GM18519 (cell line): ENCODE measurements around the gene ITPR1.

Source experiments
- ATAC-seq: cut with Tn5 transposase; IDR thresholded peaks from one replicate; pipeline ENCODE4 v1.9.1; 2021; ENCODE audit warnings: mild to moderate bottlenecking, moderate library complexity; ENCODE audit not compliant: unreplicated experiment, low FRiP score

The ITPR1 gene

DNA sequence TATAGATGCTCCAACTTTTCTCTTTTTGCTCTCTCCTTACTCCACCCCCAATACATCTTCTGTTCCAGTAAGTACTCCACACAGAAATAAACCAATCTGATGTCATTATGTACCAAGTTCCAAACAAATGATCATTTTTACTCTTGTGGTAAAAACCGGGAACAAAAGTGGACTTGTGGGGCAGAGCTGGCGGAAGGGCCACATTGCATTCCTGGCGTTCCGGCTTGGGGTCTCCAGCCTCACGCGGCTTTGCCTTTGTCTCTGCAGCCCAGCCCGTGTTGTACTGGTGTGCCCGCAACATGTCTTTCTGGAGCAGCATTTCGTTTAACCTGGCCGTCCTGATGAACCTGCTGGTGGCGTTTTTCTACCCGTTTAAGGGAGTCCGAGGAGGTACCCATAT is 301.6 kb downstream of the ITPR1 start:
- ATAC-seq = no peak

DNA sequence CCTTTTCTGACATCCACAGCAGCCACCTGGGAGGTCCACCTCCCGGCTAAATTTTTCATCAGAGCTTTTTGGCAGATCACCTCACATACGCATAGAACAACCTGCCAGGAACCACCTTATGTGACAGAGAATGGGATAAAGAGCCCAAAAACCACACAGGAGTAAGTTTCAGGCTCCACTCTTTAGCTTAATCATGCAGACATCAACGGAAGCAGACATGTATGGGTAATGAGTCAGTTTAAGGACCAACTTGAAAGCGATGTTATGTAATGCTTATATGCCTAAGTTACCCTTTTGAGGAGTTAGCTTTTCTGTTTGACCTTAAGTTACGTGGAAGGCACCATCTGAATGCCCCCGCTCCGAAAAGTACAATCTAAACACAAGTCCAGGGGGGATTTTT is 302.8 kb downstream of the ITPR1 start:
- no peak for ATAC-seq

DNA sequence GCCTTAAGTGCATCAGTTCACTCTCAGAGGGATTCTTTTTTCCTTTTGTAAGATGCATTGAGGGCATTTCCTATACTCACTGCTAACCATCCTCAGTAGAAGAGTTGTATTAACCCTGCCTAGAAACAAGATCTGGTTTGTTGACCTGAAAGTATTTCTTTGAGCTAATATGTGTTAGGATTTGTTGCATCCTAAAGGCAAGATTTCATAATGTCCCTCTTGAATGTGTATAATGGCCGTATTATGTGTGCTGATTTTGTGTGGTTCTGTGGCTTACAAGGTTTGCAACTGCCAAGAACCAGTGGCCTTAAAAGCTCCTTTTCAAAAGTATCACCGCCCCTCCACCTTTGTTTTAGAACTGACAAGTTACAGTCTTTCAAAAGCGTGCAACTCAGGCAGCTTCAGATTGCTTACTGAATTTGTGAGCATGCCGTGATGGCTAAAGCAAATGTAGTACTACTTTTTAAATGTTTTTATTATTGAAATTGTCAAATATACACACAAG is 304.1 kb downstream of the ITPR1 start:
- ATAC-seq = no peak

DNA sequence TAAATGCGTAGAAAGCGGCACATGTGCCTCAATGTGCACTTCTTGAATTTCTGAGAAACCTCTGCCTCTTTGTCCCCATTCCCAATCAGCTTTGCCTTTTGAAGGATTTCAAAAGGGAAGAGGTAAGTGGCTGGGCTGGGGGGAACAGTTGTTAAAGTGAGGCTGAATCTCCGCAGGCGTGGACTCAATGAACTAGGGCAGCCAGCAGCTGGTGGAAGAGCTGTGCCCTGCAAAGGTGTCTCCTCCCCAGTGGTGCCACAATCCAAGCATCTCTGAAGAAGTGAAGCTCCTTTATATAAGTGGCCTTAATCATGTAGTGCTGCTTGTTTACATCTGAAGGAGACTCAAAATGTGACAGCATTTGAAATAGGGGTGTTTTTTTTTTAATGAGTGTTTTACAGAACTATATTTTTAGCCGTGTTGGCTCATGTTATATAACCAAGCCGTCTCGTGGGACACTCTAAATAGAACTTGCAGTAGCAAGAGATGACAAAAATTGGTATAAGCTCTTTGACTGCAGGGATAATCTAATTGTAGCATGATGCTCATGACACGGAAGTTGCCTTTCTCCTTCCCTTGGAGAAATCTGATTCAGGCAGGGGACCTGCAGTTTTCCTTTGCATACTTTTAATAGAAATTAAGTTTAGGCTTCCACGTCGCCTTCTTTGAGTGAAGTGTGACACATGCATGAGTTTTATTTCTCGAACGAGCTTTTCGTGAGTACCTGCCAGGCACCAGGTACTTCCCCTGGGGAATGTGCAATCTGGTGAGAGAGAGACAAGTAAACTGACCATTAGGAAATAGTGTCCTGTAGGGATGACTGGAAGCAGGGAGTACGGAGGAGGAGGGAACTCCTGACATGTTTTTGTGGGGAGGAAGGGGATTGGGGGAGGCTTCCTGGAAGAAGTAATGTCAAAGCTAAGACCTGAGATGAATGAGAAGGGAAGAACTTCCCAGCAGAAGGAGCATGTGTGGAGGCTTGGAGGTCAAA is 306.4 kb downstream of the ITPR1 start:
- no peak for ATAC-seq

DNA sequence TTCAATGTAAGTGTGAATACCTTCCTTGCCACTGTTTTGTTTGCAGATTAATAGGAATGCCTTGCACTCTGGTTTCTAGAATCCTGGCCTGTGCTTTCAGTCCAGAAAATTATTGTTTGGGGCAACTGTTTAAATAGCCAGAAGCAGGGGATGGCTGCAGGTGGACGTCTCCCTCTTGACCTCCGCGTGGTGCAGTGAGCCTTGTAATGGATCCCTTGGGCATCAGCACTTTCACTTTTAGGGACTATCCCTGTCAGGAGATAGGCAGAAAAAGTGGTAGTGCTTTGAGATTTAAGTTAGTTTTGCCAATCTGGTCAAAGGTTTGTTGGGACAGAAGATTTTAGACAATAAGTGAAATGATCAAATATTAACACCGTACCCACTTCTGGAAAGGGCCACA is 307.4 kb downstream of the ITPR1 start:
- ATAC-seq = no peak

DNA sequence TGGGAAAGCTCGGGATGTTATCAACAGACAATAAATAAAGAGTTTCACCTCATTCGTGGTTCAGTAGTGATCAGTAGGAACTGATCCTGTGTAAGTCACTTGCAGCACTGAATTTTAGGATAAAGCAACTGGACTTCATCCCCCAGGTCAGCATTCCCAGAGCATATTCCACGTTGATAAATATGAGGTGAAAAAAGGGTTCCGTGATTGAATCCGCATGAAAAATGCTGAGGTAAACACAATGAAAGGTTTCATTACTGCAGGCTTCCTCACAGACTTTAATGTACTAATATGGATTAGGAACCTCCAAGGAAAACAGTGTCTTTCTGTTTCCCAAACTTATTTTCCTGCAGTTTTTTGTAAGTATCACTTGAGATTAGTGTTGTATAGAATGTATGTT is 308.7 kb downstream of the ITPR1 start:
- ATAC-seq = no peak

DNA sequence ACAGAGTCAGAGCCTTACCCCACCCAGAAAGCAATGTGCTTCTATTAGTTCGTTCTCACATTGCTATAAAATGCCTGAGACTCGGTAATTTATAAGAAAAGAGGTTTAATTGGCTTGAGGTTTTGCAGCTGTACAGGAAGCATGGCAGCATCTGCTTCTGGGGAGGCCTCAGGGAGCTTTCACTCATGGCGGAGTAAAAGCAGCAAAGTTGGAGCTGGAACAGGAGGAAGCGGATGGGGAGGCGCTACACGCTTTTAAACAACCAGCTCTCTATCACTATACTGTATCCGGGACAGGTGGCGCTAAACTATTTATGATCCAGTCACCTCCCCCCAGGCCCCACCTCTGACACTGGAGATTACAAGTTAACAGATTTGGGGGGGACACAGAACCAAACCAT is 309.8 kb downstream of the ITPR1 start:
- no peak for ATAC-seq

DNA sequence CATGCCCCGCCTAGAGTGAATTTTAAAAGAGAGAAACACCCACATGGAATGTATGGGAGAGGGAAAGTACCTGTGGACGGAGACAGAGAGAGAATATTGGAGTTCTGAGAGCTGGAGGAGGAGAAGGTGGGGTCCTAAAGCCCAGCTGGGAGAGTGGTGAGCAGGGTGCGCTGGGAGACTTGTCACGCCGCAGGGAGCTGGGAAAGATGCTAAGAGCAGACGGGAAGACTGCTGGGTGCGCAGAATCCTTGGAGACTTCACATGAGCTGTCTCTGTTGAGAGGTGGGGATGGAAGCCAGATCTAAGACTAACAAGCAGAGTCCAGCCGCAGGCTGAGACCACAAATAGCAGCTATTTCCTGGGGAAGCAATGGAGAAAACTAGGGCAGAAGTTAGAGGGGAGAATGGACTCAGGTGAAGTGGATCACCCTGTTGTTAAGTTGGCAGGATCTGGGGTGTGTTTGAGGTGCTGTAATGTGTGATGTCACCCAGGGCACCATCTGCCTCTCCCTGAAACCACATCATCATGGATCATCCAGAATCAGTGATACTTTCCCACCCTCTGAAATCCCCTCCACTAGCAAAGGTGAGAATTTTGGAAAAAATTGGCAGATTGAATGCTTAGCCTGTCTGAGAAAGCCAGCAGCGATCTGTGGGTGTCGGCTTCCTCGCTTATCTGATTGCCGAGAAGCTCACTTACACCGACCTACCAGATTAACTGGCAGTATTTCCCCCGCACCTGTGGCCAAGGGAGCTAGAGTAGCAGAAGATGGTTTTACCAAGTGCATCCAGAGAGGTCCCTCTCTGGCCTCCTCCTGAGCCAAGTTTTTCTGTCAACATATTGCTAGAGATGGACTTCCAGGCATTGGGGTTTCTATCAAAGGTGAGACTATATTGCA is 311.3 kb downstream of the ITPR1 start:
- no peak for ATAC-seq

DNA sequence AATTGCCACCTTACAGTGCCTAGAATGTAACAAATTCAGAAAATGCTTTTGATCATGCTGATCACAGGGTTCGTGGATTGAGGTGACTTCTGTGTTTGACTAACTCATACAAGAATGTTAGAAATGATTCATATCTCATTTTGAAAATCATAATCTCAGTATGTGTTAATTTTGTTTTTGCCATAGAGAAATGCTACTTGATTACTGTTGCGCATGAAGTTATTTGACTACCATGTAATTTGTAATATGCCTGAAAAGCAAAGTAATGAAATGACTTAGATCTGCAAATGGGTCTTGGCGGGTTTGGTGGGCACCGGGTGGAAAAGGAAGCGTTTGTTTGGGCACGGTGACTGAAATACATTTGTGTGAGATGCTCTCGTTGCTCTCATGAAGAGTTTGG is 312.5 kb downstream of the ITPR1 start:
- no peak for ATAC-seq

DNA sequence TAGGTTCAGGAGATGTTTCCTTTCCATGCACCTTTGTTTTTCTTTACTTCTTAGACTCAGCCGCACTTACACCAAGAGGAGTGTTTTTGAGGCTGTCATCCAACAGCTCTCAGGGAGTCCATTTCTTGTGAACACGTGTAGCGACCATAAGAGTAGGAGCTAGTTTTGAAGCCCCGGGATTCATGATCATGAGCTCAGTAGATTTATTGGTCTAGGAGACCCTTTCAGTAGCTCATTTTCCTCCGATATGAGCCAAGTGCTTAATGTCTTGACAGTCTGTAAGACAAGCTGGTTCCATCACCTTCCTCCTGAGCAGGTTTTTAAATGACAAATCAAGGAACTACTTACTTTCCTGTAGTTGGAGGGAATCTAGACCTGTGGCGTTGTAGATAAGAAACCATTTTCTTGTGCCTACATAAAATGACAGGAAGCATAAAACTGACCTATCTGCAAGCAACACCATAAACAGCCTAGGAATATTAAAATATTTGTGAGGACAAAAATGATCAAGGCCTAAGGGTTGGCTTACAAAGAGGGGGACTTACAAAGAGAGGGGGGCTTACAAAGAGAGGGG is 313.5 kb downstream of the ITPR1 start:
- ATAC-seq = no peak

DNA sequence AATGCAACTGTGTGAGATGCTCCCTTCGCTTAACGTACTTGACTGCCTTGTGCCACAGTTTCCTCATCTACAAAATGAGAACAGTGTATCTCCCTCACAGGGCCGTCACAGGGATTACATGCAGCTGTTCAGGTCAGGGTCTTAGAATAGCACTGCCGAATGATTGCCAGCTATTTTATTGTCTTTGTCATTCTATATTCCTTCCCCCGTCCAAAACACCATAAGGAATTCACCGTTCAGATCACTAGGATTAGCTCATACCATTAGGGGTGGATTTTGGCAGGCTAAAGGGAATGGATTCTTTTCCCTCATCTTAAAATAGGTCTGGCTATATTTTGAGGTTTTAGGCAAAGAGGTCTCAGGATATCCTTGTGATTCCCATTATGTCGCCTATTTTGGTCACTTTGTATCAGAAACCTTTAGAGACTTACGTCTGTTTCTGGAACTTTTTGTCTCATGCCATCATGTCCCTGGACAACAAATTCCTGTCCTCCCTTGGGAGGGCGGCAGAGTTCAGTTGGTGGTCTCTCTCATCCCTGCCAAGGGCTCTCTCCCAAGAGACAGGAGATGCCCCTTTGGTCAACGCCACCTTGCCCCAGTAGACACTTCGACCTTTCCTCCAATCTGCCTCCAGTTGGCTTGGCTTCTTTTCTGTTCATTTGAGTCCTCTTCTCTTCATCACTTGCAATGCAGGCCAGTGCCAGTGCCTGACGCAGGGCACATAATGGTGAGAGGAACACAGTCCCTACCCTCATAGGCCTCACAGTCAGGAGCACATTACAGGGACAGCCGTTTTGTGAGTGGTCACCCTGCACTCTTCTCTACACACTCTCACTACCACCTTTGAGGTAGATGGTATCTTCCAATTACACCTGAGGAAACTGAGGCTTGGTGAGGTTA is 314.5 kb downstream of the ITPR1 start:
- ATAC-seq = no peak

DNA sequence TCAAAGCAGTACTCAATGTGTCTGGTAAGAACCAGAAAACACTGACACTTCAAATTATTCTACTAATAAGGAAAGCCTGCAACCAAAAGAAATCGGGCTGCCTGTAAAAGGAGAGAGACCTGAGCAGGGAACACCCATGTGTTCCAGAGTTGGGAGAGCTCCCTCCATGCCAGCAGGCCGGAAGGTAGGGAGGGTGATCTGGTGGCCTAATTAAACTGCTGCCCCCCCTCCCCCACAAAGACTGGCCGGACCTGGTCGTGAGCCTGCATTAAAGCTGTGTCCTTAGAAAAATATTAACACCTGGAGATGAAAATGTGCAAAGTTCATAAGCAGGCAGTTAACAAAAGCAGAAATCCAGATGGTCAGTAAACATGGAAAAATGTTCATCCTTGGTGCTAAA is 315.5 kb downstream of the ITPR1 start:
- no peak for ATAC-seq

DNA sequence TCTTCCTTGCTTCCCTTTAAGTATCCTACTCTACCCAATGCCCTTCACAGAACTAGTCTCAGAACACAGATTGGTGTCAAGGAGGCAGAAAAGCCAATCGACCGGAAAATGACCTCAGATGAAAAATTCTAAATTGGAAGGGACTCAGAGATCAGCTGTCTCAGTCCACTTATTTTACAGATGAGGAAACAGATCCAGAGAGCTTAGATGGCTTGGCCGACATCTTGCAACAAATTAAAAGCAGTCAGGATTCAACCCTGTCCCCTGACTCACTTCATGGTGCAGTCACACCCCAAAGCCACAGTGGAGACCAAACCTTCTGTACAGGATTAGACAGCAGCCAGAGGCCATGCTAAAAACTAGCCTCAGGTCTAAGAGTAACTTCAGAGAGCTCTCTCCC is 316.8 kb downstream of the ITPR1 start:
- no peak for ATAC-seq

DNA sequence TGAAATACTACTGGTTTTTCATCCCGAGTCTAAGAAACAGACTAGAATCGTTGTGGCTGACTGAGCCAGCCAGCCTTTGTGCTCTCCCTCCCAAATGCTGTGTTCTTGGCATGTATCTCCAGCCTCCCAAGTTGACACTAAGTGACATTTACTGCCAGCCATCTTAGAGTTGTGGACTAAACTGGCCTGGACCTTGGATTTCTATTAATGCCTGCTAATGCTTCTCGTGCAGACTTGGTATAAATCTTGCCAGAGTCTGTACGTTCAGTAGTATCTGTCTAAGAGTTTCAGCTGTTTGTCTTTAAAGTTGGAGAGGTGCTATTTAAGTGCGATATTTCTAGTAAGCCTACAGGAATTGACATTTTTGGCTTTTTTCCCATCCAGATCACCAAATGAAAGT is 319.4 kb downstream of the ITPR1 start:
- ATAC-seq = no peak

DNA sequence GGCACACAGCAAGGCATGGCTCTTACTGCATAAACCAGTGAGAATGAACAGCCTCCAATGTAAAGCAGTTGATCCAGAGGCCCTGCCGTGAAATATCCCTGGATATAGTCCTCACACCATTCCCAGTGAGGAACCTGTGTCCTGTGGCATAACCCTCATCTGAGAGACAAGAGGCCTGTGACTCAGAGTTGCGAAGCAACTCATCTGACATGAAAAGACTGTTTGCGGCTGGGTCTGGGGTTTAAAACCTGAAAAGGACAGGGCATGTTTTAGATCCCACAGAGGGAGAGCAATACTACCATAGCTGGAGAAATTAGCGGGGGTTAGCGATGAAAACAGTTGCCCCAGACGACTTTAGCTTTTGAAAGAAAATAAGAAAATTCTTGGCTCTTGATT is 320.8 kb downstream of the ITPR1 start:
- no peak for ATAC-seq

DNA sequence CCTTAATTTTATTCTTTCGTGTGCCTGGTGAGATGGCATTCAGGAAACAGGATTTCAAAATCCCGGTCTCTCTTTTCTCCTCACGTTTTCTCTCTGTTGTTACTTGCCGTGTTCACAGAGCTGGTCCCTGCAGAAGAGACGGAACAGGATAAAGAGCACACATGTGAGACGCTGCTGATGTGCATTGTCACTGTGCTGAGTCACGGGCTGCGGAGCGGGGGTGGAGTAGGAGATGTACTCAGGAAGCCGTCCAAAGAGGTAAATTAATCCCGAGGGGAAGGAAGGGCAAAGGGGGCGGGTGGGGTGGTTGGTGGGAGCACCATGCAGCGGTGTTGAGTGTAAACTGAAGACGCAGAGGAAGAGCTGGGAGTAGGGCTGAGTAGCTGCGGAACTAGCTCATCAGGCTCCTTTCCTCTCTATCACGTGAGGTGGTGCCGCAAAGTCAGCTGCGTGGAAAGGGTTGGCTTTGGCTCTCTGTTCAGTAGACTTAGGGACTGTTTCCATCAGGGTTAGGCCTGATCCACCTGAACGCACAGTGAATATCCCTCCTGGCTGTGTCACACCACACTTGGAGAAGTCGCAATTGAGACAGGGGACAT is 321.3 kb downstream of the ITPR1 start:
- no peak for ATAC-seq

DNA sequence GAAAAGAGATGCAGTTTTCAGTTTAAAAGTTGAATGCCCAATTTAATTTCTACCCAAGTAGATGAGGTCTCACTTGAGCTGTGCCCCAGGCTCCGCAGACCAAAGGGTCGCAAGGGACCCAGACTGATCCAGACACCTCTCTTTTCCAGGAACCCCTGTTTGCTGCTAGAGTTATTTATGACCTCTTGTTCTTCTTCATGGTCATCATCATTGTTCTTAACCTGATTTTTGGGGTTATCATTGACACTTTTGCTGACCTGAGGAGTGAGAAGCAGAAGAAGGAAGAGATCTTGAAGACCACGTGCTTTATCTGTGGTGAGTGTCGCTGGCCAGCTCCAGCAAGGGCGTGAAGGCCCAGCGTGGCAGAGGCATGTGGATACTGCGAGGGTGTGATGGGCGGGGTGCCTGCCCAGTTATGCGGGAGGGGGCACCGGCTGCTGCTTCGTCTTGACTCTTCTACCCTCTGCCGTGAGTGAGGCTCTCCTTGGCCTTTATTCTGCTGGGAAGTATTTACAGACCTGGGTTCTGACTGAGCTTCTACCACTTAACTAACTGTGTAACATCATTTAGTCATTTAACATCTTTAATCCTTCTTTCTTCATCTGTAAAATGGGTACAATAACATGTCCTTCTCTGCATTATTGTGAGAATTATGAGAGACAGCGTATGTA is 321.9 kb downstream of the ITPR1 start:
- ATAC-seq = no peak

DNA sequence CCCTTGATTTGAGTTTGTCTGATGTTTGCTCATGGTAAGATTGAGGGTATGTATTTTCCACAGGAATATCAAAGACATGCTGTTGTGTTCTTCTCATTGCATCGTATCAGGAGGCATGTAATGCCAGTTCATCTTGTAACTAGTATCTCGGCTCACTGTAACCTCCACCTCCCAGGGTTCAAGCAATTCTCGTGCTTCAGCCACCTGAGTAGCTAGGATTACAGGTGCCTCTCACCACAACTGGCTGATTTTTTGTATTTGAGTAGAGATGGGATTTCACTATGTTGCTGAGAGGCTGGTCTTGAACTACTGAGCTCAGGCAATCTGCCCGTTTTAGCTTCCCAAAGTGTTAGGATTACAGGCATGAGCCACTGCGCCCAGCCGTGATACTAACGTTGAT is 323.2 kb downstream of the ITPR1 start:
- ATAC-seq = no peak

DNA sequence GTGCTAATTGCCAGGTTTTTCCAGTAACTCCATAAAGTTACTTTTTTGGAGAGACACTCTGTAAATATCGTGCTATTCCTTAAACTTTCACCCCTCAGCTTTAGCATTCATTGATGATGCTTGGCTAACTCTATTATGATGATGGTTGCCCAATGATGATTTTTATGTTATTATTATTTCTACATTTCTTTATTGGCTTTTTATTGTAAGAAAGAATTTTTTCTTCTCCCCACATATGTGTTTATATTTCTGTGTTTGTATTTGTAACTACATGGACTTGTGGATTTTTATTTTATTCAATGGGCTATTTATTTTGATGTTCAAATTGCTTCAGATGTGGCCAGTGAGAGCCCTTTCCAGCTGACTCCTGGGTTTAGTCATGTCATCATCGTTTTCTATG is 323.6 kb downstream of the ITPR1 start:
- ATAC-seq = no peak
